ENCODE data around the gene EDAR. TPM values are rescaled to one million over a fixed set of nuclear protein-coding genes. Genes with fewer than 3 reads are reported as not detected.

The EDAR gene
- polyA plus RNA-seq, 1 of the 3 experiments (the other 2 are of a cell fraction) = not detected

DNA sequence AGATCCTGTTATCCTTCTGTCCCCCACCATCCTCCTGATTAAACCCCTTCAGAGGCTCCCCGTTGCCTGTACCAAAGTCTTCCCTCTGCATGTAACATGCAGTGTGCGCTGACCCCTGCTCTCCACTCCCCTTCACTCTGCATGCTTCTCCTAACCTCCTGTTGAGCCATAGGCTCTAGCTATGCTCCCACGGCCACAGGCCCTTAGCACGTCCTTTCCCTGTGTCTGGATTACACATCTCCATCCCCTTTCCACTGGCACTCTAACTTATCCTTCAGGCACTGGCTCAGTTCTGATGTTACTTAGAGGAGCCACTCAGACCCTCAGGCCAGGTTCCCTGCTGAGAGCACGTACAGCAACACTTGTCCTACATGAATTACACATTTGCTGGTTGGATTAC is 29.4 kb upstream of the EDAR start (continued):
- TF ChIP-seq CHD2 (IDR thresholded peaks at IDR 0.05; ENCODE audit: low read length, partially characterized antibody) = no peak
- TF ChIP-seq MEF2A (IDR thresholded peaks at IDR 0.05; ENCODE audit: borderline replicate concordance, low read depth) = no peak

- Histone ChIP-seq H3K36me3 (replicated peaks in 1 of 2; ENCODE audit: control insufficient read depth in 1 of 2, insufficient read depth in 2 of 2, low read length in 1 of 2) (no peaks in the 10 kb centered on the region), H3F3A (replicated peaks; ENCODE audit: insufficient read depth) (no peaks in the 10 kb centered on the region), H3K27ac (ENCODE audit: low read depth in 2 of 2, low read length in 1 of 2) (no peak overlapping the region), H3K9me2 (no peaks in the 10 kb centered on the region), H3K79me2 (ENCODE audit: insufficient read depth) (no peaks in the 10 kb centered on the region), H4K20me1 (ENCODE audit: insufficient read depth) (no peaks in the 10 kb centered on the region), H3K4me2 (no peak overlapping the region), H3K9ac (no peak overlapping the region), H2AFZ (ENCODE audit: low read depth) (no peak overlapping the region), H3K4me3 (ENCODE audit: low read depth in 2 of 2, low read length in 1 of 2) (no peak overlapping the region), H3K9me3 (no peaks in the 10 kb centered on the region), H3K4me1 (ENCODE audit: control insufficient read depth in 1 of 2, insufficient read depth in 2 of 2, low read depth in 1 of 2, low read length in 1 of 2) (peaks cover 7 to 27% of the 10 kb centered on the region in 2 experiments; a peak in 2 of 4 replicates), H3K27me3 (ENCODE audit: insufficient read depth) (no peaks in the 10 kb centered on the region)
- 65% methylated on average over 5 of the region's 5 CpGs for WGBS (ENCODE audit: low lambda C conversion rate)
- ChIA-PET CTCF (interaction anchor here (1.4 kb wide), 1 partner anchor 15 kb away, joined by 3 read pairs; no protein-coding TSS in a partner anchor), POLR2A (no interaction called here)
- TF ChIP-seq NFIC (IDR thresholded peaks at IDR 0.05; ENCODE audit: borderline replicate concordance) = no peak
- TF ChIP-seq MXI1 (IDR thresholded peaks at IDR 0.05; ENCODE audit: low read depth, low read length) = no peak
- no peak for TF ChIP-seq TCF12 (IDR thresholded peaks at IDR 0.05)
- TF ChIP-seq FOXM1 (IDR thresholded peaks at IDR 0.05; ENCODE audit: low read depth) = no peak
- TF ChIP-seq PBX3 (IDR thresholded peaks at IDR 0.05) = no peak
- no peak for TF ChIP-seq POLR2AphosphoS5 (IDR thresholded peaks at IDR 0.05; ENCODE audit: low read depth, low read length)
- no peak for DNase-seq
These were observed 28.0 kb upstream of the EDAR start for GRCh38 chr2:109017017-109017416.

DNA sequence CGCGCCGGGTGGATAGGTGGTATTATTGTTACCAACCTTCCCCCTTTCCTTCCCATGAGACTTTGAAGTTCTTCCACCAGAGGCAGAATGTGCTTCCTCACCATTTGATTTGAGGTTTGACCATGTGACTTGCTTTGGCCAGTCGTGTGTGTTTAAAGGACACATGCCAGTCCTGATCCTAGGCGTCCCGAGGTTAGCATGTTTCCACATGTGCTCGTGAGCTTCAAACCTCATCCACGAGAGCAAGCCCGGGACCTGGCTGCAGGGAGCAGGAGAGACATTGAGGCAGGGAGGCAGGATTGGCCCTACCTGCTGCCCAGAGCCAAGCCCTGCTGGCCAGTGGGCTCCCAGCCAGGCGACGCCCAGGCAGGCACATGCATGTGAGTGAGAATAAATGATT is 27.4 kb upstream of the EDAR start:
- no peaks in the 10 kb centered on the region for H3F3A ChIP-seq (replicated peaks; ENCODE audit: insufficient read depth)
- peaks cover 7 to 27% of the 10 kb centered on the region in 2 experiments; a peak in 2 of 4 replicates for H3K4me1 ChIP-seq (ENCODE audit: control insufficient read depth in 1 of 2, insufficient read depth in 2 of 2, low read depth in 1 of 2, low read length in 1 of 2)
- CTCF ChIA-PET = no interaction called here
- H3K79me2 ChIP-seq (ENCODE audit: insufficient read depth) = no peaks in the 10 kb centered on the region
- POLR2A ChIA-PET = no interaction called here
- TF ChIP-seq, protein P1, sequence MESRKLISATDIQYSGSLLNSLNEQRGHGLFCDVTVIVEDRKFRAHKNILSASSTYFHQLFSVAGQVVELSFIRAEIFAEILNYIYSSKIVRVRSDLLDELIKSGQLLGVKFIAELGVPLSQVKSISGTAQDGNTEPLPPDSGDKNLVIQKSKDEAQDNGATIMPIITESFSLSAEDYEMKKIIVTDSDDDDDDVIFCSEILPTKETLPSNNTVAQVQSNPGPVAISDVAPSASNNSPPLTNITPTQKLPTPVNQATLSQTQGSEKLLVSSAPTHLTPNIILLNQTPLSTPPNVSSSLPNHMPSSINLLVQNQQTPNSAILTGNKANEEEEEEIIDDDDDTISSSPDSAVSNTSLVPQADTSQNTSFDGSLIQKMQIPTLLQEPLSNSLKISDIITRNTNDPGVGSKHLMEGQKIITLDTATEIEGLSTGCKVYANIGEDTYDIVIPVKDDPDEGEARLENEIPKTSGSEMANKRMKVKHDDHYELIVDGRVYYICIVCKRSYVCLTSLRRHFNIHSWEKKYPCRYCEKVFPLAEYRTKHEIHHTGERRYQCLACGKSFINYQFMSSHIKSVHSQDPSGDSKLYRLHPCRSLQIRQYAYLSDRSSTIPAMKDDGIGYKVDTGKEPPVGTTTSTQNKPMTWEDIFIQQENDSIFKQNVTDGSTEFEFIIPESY (IDR thresholded peaks at IDR 0.05; ENCODE audit: borderline replicate concordance, low read depth) = no peak
- TF ChIP-seq TEAD4 (IDR thresholded peaks at IDR 0.05; ENCODE audit: borderline replicate concordance, insufficient read depth) (no peak), SIN3A (IDR thresholded peaks at IDR 0.05; ENCODE audit: borderline replicate concordance, low read depth, low read length) (no peak), RAD21 (IDR thresholded peaks at IDR 0.05; ENCODE audit: low read length) (no peak), CHD2 (IDR thresholded peaks at IDR 0.05; ENCODE audit: low read length, partially characterized antibody) (no peak)
- no peak overlapping the region for H3K4me3 ChIP-seq (ENCODE audit: low read depth in 2 of 2, low read length in 1 of 2)
- H3K9ac ChIP-seq = no peak overlapping the region
- no peak for DNase-seq
- H3K4me2 ChIP-seq = no peak overlapping the region
- H3K27ac ChIP-seq (ENCODE audit: low read depth in 2 of 2, low read length in 1 of 2) = no peak overlapping the region
- H3K9me3 ChIP-seq = no peaks in the 10 kb centered on the region
- no peaks in the 10 kb centered on the region for H3K27me3 ChIP-seq (ENCODE audit: insufficient read depth)
- no peaks in the 10 kb centered on the region for H3K36me3 ChIP-seq (replicated peaks in 1 of 2; ENCODE audit: control insufficient read depth in 1 of 2, insufficient read depth in 2 of 2, low read length in 1 of 2)
- 71% methylated on average over 11 of the region's 11 CpGs for WGBS (ENCODE audit: low lambda C conversion rate)
- no peaks in the 10 kb centered on the region for H3K9me2 ChIP-seq
- no peaks in the 10 kb centered on the region for H4K20me1 ChIP-seq (ENCODE audit: insufficient read depth)
- no peak overlapping the region for H2AFZ ChIP-seq (ENCODE audit: low read depth)
